DMS53 treated with DMSO at 0.1 percent for 48 hours (cell line): ENCODE results near the gene CALY.
"Not testable (repeated sequence)": the region's sequence is repeated elsewhere in the genome, so short reads cannot be mapped to it uniquely, and the experiment has no call there.

Source experiments
- DNase-seq: peaks from one replicate; lab custom pipeline; 2025; ENCODE audit not compliant: unreplicated experiment; lab: John Stamatoyannopoulos, UW

The CALY gene

GRCh38 chr10:133332936-133333699 lies 3.6 kb downstream of the CALY start:
- no peak for DNase-seq

GRCh38 chr10:133329491-133330202 lies 7.0 kb downstream of the CALY start:
- peak; percentile 79 for DNase-seq

DNA sequence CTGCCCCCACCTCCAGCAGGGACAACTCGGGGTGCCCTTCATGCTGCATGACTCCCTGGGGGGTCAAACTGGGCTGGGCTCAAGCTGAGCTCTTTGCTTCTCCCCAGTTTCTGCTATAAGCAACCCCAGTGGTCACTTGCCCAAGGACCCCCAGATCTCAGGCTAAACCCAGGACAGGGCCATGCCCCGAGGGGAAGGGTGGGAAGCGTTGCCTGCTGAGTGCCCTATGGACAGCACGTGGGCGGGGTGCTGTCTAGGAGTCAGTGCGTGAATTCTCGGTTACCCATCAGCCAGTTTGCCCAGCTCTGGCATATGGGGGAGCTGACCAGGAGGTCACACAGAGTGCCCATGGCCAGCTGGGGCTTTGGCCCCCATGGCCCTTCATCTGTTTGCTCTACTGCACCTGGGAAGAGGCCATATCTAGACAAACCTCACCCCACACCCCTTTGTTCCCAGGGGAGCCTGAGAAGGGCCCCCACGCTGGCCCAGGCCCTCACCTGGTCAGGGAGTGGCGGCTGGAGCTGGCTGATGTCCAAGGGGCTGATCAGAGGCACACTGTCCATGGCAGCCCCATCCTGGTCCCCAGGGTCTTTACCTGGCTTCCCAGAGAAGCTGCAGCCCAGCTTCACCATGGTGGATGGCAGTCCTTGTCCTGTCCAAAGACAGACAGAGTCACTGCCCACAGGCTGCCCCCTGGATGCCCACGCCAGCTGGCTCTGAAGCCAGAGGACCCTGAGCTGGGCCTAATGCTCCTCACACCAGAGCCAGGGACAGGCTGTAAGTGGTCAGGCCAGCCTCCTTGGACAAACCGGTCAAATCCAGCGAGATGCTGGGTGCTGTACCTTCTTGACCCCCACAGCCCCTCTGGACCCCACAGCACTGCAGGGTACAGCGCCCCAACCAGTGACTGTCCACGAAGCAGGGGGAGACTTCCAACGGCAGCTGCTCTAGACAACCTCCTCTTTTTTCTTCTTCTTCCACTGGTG lies 8.0 kb downstream of the CALY start:
- no peak for DNase-seq

DNA sequence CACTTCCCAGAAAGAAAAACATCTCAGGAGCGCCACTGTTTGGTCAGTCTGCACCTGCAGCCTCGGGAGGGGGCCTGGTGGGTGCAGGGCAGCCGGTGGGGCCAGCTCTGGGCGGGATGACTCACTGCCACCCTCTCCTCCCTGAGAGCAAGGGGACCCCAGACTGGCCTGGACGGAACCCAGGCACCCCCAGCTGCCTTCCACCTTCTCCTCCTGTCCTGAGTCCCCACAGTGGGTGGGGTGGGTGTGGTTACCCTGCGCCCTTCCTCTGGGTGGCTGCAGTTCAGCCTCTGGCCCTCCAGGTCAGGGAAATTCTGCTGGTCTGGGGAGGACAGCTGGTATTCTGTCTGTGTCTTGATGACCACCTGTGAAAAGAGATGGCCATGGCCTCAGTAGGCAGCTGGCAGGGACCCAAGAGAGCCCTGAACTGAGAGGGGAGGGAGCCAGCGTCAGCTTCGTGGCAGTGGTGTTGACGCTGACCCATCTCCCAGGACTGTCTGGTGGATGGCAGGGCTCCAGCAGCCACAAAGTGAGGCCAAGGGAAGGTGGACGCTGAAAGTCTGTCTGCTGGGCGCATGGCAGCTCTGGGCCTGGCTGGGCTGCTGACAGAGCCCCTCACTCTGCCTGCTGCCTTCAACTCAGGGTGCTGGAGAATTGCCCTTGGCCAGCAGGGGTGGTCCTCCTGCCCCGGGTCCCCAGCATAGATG lies 8.9 kb downstream of the CALY start:
- DNase-seq, result no peak

DNA sequence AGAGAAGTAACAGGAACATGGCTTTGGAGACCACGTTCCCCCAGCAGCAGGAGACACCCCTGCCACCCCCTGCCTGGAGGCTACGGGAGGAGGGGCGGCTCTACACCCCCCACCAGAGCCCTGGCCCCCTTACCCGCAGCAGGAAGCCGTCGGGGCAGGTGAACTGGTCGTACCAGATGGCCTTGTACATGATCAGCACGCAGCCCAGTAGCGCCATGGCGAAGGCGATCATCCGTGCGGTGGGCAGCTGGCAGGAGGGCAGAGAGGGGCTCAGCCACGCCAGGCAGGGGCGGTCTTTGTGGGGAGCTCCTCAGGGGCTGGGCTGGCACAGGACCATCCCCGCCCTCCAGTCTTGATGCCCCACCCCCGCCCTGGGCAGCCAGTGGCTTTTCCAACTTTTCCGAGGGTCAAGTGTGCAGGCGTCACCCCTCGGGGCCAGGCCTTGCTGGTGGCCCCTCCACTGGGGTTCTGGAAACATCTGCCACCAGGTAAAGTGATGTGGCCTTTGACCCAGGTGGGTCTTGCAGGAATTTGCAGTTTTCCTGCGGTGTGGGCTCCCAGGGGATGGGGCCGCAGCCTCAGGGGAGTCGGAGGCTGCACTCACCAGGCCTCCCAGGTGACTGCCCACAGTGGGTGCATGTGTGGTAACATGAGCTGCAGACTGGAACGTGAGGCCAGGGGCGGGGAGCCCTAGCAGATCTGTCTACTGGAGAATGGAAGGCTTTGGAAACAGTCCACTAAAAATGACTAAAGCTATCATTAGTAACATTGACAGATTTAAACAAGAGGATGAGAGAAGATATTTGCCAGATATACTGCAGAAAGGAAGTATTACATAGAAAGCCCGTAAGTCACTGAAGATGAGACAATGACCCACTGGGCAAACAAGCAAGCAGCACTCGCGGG lies 9.7 kb downstream of the CALY start:
- peak; percentile 28 for DNase-seq

GRCh38 chr10:133326223-133326551 lies 10.5 kb downstream of the CALY start:
- no peak for DNase-seq

- DNase-seq, result peak; percentile 14
Observed at GRCh38 chr10:133325440-133326222, 11.1 kb downstream of the CALY start.

DNA sequence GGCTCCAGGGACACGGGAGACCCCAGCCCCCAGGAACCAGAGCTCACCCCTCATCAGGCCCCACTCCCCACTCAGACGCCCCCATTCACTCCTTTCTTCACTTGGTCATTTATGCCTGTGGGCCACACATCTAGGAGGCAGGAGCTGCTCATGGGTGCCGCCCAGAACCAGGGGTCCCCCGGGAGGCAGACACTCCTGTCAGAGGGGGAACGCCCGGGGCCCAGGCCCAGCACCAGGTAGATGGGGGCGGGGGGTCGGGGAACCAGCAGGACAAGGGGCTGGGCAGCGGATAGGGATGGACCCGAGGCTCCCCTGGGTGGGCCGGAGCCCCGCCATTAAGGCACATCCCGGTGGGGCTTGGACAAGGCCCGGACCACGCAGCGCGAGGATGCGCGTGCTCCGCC lies 11.8 kb downstream of the CALY start:
- no peak for DNase-seq

DNA sequence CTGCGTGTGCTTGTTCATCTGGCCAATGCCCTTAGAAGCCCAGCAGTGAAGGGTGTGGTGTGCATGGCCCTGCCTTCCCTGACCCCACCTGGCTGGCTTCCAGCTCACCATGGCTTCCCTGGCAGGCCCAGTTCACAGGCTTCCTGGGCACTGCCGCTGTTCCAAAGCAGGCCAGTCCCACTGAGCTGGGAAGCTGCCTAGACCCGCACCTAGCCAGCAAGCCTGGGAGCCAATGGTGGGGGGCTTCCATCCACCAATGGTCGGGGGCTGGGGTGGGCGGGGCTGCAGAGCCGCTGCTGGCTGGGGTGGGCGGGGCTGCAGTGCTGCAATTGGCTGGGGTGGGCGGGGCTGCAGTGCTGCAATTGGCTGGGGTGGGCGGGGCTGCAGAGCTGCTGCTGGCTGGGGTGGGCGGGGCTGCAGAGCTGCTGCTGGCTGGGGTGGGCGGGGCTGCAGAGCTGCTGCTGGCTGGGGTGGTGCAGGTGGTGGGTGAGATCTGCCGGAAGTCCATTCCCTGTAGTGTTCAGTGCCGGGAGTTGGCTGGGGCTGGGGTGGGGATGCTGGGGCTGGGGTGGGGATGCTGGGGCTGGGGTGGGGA lies 12.4 kb downstream of the CALY start:
- DNase-seq, result peak; percentile 61

GRCh38 chr10:133322064-133322709 lies 14.5 kb downstream of the CALY start:
- DNase-seq, result not testable (repeated sequence)

DNA sequence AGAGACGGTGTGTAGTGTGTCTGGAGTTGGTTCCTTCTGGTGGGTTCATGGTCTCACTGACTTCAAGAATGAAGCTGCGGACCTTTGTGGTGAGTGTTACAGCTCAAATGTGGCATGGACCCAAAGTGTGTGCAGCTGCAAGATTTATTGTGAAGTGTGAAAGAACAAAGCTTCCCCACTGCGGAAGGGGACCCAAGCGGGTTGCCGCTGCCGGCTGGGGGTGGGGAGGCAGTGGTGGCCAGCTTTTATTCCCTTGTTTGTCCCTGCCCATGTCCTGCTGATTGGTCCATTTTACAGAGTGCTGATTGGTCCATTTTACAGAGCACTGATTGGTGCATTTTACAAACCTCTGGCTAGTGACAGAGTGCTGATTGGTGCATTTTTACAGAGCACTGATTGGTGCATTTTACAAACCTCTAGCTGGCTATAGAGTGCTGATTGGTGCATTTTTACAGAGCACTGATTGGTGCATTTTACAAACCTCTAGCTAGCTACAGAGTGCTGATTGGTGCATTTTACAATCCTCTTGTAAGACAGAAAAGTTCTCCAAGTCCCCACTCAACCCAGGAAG lies 15.8 kb downstream of the CALY start:
- DNase-seq, result not testable (repeated sequence)

- peak; percentile 40 for DNase-seq
Observed at GRCh38 chr10:133318494-133319127, 18.1 kb downstream of the CALY start.

GRCh38 chr10:133316732-133317131 lies 20.0 kb downstream of the CALY start:
- no peak for DNase-seq

DNA sequence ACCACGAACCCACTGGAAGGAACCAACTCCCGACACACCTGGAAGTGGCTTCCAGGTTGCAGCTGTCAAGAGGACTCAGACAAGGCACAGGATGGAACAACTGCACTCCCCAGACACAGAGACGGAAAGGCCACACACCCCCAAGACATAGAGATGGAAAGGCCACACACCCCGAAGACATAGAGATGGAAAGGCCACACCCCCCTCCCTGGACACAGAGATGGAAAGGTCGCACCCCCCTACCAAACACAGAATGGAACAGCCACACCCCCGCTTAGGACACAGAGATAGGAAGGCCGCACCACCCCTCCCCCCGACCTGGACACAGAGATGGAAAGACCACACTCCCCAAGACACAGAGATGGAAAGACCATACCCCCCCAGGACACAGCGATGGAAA lies 20.4 kb downstream of the CALY start:
- DNase-seq, result no peak

DNA sequence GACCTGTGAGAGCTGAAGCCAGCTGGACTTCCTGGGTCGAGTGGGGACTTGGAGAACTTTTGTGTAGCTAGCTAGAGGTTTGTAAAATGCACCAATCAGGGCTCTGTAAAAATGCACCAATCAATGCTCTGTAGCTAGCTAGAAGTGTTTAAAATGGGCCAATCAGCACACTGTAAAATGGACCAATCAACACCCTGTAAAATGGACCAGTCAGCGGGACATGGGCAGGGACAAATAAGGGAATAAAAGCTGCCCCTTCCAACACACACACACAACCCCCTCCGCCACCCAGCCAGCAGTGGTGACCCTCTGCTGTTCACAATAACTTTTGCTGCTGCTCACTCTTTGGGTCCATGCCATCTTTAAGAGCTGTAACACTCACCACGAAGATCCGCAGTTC lies 20.8 kb downstream of the CALY start:
- DNase-seq, result no peak

GRCh38 chr10:133314911-133315310 lies 21.8 kb downstream of the CALY start:
- no peak for DNase-seq

DNA sequence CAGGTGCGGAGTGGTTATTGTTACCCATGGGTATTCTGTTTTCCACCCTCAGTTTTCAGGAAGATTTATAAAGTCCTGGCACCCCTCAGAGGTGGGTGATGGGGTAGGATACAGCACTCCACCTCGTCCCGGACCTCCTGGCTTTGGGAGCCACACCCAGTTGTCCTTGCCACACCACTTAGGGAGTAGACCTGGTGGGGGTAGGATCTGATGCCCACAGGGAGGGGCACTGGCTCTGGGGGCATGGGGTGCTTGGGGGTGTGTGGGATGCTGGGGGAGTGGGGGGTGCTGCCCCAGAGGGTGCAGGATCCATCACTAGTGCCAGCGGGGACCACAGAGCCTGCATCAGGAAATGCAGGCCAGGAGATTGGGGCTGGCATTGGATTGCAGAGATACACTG lies 23.5 kb downstream of the CALY start:
- no peak for DNase-seq
